CD4-positive, alpha-beta T cell treated with Interleukin-4 for 1 hour (primary cell): Measurements from ENCODE around the gene CITED2.

ENCODE experiments used
- DNase-seq, 2 donors: peaks; one replicate each; pipeline ENCODE4 v3.0.0-alpha.2; 2020 to 2022

Gene CITED2

GRCh38 chr6:139329224-139329623 lies 45.2 kb downstream of the CITED2 start:
- no peak for DNase-seq

- DNase-seq, result no peak
These were observed 47.4 kb downstream of the CITED2 start for GRCh38 chr6:139327038-139327437.

GRCh38 chr6:139325686-139326085 lies 48.8 kb downstream of the CITED2 start:
- no peak for DNase-seq

GRCh38 chr6:139325125-139325524 lies 49.3 kb downstream of the CITED2 start:
- DNase-seq, result peak in 1 of 2 donors; percentile 13

- DNase-seq, result no peak
These were observed 50.2 kb downstream of the CITED2 start for GRCh38 chr6:139324301-139324555.

GRCh38 chr6:139323511-139324300 lies 50.7 kb downstream of the CITED2 start:
- peak; percentile 85 to 88 for DNase-seq
